ENCODE measurements around the gene FGFR1OP2. TPM values are rescaled to one million over a fixed set of nuclear protein-coding genes. Genes with fewer than 3 reads are reported as not detected.

FGFR1OP2 gene
- total RNA-seq, 2 donors from 2014 or later = 79.6 to 123 TPM

- no peak for DNase-seq (ENCODE audit: low spot score)
- H3K36me3 ChIP-seq = peaks cover 11% of the 10 kb centered on the region
- H3K4me1 ChIP-seq (ENCODE audit: control insufficient read depth in 1 of 2, low read depth in 2 of 2) = peaks cover 0 to 8% of the 10 kb centered on the region in 2 donors
Observed at GRCh38 chr12:26991826-26992225, 53.6 kb downstream of the FGFR1OP2 start.

GRCh38 chr12:26994109-26994508 is 55.8 kb downstream of the FGFR1OP2 start:
- H3K4me1 ChIP-seq (ENCODE audit: control insufficient read depth in 1 of 2, low read depth in 2 of 2) = no peaks in the 10 kb centered on the region
- no peaks in the 10 kb centered on the region for H3K27me3 ChIP-seq (replicated peaks; ENCODE audit: insufficient read depth)
- peaks cover 11% of the 10 kb centered on the region for H3K36me3 ChIP-seq
- H3K9me3 ChIP-seq = no peaks in the 10 kb centered on the region
- ATAC-seq (ENCODE audit: insufficient number of reproducible peaks, low FRiP score, low read depth) (no peak), DNase-seq (ENCODE audit: low spot score) (no peak)
- TF ChIP-seq CTCF (IDR thresholded peaks at IDR 0.05) = no peak
- no peak overlapping the region for H3K4me3 ChIP-seq
- H3K27ac ChIP-seq = no peak overlapping the region

More at GRCh38 chr12:26991826-26992225, 53.6 kb downstream of the FGFR1OP2 start:
- no peak for ATAC-seq (ENCODE audit: insufficient number of reproducible peaks, low FRiP score, low read depth)
- TF ChIP-seq CTCF (IDR thresholded peaks at IDR 0.05) = no peak
- Histone ChIP-seq H3K27ac (no peak overlapping the region), H3K9me3 (no peaks in the 10 kb centered on the region), H3K27me3 (replicated peaks; ENCODE audit: insufficient read depth) (no peaks in the 10 kb centered on the region), H3K4me3 (no peak overlapping the region)

DNA sequence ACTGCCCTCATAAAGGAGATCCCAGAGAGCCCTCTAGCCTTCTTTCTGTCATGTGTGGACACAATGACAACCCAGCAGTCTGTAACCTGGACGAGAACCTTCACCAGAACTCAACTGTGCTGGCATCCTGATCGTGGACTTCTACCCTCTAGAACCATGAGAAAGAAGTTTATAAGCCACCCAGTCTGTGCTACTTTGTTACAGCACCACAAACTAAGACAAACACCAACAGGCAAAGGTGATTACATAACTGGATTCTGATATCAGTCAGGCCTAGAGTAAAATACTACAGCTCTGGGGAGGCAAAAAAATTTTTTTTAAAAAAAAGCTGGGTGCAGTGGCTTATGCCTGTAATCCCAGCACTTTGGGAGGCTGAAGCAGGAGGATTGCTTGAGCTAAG is 57.4 kb downstream of the FGFR1OP2 start:
- DNase-seq (ENCODE audit: low spot score) (no peak), ATAC-seq (ENCODE audit: insufficient number of reproducible peaks, low FRiP score, low read depth) (no peak)
- H3K4me3 ChIP-seq = no peak overlapping the region
- H3K27me3 ChIP-seq (replicated peaks; ENCODE audit: insufficient read depth) = no peaks in the 10 kb centered on the region
- H3K27ac ChIP-seq = no peak overlapping the region
- no peaks in the 10 kb centered on the region for H3K9me3 ChIP-seq
- H3K36me3 ChIP-seq = peaks cover 11% of the 10 kb centered on the region
- no peaks in the 10 kb centered on the region for H3K4me1 ChIP-seq (ENCODE audit: control insufficient read depth in 1 of 2, low read depth in 2 of 2)
- no peak for TF ChIP-seq CTCF (IDR thresholded peaks at IDR 0.05)

DNA sequence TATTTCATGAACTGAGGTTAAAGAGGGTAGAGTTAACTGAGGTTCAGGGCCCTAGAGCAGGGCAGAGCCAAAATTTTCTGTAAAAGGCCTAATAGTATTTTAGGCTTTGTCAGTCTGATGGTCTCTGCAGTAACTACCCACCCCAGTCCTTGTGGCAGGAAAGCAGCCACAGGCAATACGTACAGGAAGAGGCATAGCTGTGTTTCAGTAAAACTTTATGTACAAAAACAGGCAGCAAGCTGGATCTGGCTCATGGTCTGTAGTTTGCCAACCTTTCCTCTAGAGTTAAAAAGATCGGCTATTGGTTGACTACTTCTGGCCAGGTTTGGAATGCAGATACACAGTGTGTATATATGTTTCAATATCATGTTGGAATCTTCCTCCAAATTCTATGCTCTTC is 58.7 kb downstream of the FGFR1OP2 start:
- no peak overlapping the region for H3K27ac ChIP-seq
- H3K27me3 ChIP-seq (replicated peaks; ENCODE audit: insufficient read depth) = no peaks in the 10 kb centered on the region
- H3K9me3 ChIP-seq = no peaks in the 10 kb centered on the region
- H3K4me1 ChIP-seq (ENCODE audit: control insufficient read depth in 1 of 2, low read depth in 2 of 2) = peaks cover 0 to 8% of the 10 kb centered on the region in 2 donors
- no peak for ATAC-seq (ENCODE audit: insufficient number of reproducible peaks, low FRiP score, low read depth)
- peaks cover 11% of the 10 kb centered on the region for H3K36me3 ChIP-seq
- DNase-seq (ENCODE audit: low spot score) = no peak
- no peak for TF ChIP-seq CTCF (IDR thresholded peaks at IDR 0.05)
- H3K4me3 ChIP-seq = no peak overlapping the region

DNA sequence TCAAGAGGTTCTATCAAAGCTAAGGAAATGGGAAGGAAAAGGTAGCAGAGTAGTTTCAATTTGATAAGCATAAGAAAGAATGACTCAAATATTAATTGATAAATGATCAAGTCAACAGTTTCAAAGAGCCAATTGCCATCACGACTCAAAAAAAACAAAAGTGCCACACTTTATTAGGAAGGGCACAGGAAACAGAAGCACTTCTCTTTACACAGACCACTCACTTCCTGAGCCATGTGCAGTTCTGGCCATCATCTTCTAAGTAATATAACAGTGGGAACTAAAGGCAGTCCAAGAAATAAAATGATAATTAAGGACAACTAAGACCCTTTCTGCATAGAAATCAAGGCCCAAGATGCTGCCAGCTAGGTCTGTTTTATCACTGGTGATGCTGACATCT is 62.7 kb downstream of the FGFR1OP2 start:
- ATAC-seq (ENCODE audit: insufficient number of reproducible peaks, low FRiP score, low read depth) = no peak
- Histone ChIP-seq H3K4me1 (ENCODE audit: control insufficient read depth in 1 of 2, low read depth in 2 of 2) (peaks cover 18 to 32% of the 10 kb centered on the region in 2 donors), H3K27me3 (replicated peaks; ENCODE audit: insufficient read depth) (no peaks in the 10 kb centered on the region), H3K9me3 (no peaks in the 10 kb centered on the region), H3K27ac (no peak overlapping the region), H3K4me3 (no peak overlapping the region), H3K36me3 (no peaks in the 10 kb centered on the region)
- no peak for DNase-seq (ENCODE audit: low spot score)
- TF ChIP-seq CTCF (IDR thresholded peaks at IDR 0.05) = no peak

Data from thoracic aorta (tissue), 2 donors.